ENCODE data around the gene LDAH.

LDAH gene

DNA sequence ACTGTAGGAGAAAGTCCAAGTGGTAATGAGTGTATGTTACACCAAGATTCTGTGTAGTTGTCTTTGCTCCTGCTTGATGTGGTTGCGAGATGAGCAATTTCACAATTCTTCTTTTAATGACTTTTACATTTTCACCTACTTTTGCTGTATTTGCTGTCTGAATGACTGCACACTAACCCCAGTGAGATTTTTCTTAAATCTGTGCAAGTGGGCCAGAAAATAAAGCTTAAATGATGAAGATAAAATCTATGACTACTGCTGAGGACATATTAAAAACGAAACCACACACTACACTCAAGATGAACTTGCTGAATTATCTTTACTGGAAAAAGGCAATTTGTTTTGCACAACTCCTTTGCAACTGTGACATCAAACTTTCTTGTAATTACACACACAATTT, 4.1 kb downstream of the LDAH start:
- no peak overlapping the region for H3K27ac ChIP-seq (ENCODE audit: insufficient read depth in 1 of 2, low read depth in 1 of 2, low read length in 2 of 2, poor library complexity in 1 of 2, severe bottlenecking in 2 of 2)
- peaks cover 0 to 6% (median 2%) of the 10 kb centered on the region in 4 experiments for H3K4me1 ChIP-seq (ENCODE audit: control extremely low read depth in 1 of 4, control insufficient read depth in 4 of 4, insufficient read depth in 4 of 4, low read length in 3 of 4)
- peaks cover 0 to 5% (median 0%) of the 10 kb centered on the region in 4 experiments for H3K36me3 ChIP-seq (ENCODE audit: control insufficient read depth in 4 of 4, insufficient read depth in 4 of 4, low read length in 3 of 4)
- no peak for DNase-seq
- no peak overlapping the region for H3K4me3 ChIP-seq (ENCODE audit: control insufficient read depth in 1 of 7, extremely low read depth in 1 of 7, insufficient read depth in 4 of 7, low read depth in 2 of 7, low read length in 6 of 7)
- CTCF ChIA-PET = no interaction called here
- POLR2A ChIA-PET = no interaction called here
- WGBS (ENCODE audit: insufficient coverage) = no CpG with 5 or more reads among the region's 2 CpGs
- no peaks in the 10 kb centered on the region for H3K27me3 ChIP-seq (replicated peaks in 2 of 5; ENCODE audit: control insufficient read depth in 4 of 5, insufficient read depth in 5 of 5, low read length in 4 of 5)
- peaks cover 0 to 6% (median 0%) of the 10 kb centered on the region in 5 experiments for H3K9me3 ChIP-seq (ENCODE audit: control extremely low read depth in 1 of 5, control insufficient read depth in 4 of 5, insufficient read depth in 2 of 5, low read depth in 1 of 5, low read length in 4 of 5)

DNA sequence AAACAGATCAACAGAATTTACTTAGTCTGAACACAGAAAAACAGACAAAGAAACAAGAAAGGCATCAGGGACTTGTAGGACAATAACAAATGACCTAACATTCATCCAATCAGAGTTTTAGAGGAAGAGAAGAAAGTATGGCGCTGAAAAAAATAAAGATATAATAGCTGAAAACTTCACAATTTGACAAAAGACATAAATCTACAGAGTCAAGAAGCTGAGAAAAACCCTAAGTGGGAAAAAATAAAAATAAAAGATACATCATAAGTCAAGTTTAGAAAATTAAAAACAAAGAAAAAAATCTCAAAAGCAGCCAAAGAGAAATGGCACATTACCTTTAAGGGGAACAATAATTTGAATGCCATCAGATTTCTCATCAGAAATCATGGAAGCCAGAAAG, 7.7 kb downstream of the LDAH start:
- peaks cover 0 to 6% (median 0%) of the 10 kb centered on the region in 5 experiments for H3K9me3 ChIP-seq (ENCODE audit: control extremely low read depth in 1 of 5, control insufficient read depth in 4 of 5, insufficient read depth in 2 of 5, low read depth in 1 of 5, low read length in 4 of 5)
- H3K36me3 ChIP-seq (ENCODE audit: control insufficient read depth in 4 of 4, insufficient read depth in 4 of 4, low read length in 3 of 4) = peaks cover 0 to 5% (median 1%) of the 10 kb centered on the region in 4 experiments
- ChIA-PET CTCF (no interaction called here), POLR2A (no interaction called here)
- no CpG with 5 or more reads among the region's 1 CpG for WGBS (ENCODE audit: insufficient coverage)
- no peaks in the 10 kb centered on the region for H3K4me1 ChIP-seq (ENCODE audit: control extremely low read depth in 1 of 4, control insufficient read depth in 4 of 4, insufficient read depth in 4 of 4, low read length in 3 of 4)
- no peak for DNase-seq
- H3K27me3 ChIP-seq (replicated peaks in 2 of 5; ENCODE audit: control insufficient read depth in 4 of 5, insufficient read depth in 5 of 5, low read length in 4 of 5) = no peaks in the 10 kb centered on the region
- no peak overlapping the region for H3K4me3 ChIP-seq (ENCODE audit: control insufficient read depth in 1 of 7, extremely low read depth in 1 of 7, insufficient read depth in 4 of 7, low read depth in 2 of 7, low read length in 6 of 7)
- no peak overlapping the region for H3K27ac ChIP-seq (ENCODE audit: insufficient read depth in 1 of 2, low read depth in 1 of 2, low read length in 2 of 2, poor library complexity in 1 of 2, severe bottlenecking in 2 of 2)

DNA sequence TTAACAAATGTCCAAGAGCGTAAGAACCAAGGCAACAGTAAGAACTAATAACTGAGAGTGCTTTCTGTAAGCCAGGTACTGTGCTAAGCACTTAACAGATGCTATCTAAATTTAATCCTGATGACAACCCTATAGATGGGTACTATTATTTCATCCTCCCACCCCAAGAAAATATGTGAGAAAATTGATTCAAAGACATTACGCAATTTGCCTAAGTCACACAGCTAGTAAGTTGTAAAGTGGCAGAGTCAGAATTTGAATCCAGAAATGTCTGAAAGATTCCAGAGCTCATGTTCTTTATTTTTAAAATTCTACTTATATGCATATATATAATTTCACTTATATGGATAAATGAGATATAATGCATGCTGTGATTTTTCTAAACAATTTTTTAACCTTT, 10.1 kb downstream of the LDAH start:
- H3K4me1 ChIP-seq (ENCODE audit: control extremely low read depth in 1 of 4, control insufficient read depth in 4 of 4, insufficient read depth in 4 of 4, low read length in 3 of 4) = no peaks in the 10 kb centered on the region
- H3K27me3 ChIP-seq (replicated peaks in 2 of 5; ENCODE audit: control insufficient read depth in 4 of 5, insufficient read depth in 5 of 5, low read length in 4 of 5) = no peaks in the 10 kb centered on the region
- WGBS (ENCODE audit: insufficient coverage) = no CpG with 5 or more reads among the region's 2 CpGs
- H3K27ac ChIP-seq (ENCODE audit: insufficient read depth in 1 of 2, low read depth in 1 of 2, low read length in 2 of 2, poor library complexity in 1 of 2, severe bottlenecking in 2 of 2) = no peak overlapping the region
- ChIA-PET POLR2A (no interaction called here), CTCF (no interaction called here)
- H3K36me3 ChIP-seq (ENCODE audit: control insufficient read depth in 4 of 4, insufficient read depth in 4 of 4, low read length in 3 of 4) = peaks cover 0 to 7% (median 2%) of the 10 kb centered on the region in 4 experiments
- H3K9me3 ChIP-seq (ENCODE audit: control extremely low read depth in 1 of 5, control insufficient read depth in 4 of 5, insufficient read depth in 2 of 5, low read depth in 1 of 5, low read length in 4 of 5) = peaks cover 0 to 6% (median 0%) of the 10 kb centered on the region in 5 experiments
- H3K4me3 ChIP-seq (ENCODE audit: control insufficient read depth in 1 of 7, extremely low read depth in 1 of 7, insufficient read depth in 4 of 7, low read depth in 2 of 7, low read length in 6 of 7) = no peak overlapping the region
- DNase-seq = no peak

DNA sequence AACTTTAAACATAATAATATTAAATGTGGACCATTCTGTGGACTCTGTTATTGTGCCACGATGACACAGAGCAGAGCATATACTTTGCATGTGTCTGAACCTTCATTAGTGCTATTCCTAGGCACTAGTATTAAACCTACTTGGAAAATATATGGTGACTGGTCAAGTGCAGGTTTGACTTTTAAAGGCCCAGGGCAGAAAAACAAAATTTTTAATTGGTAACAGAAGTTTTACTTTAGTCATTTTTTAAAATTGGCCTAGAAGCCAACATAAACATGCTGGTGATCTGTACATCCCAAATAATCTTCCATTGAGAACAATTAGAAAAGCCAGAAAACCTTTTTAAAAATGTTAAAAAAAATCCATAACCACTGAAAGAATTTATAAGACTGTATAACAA, 16.6 kb downstream of the LDAH start:
- WGBS (ENCODE audit: insufficient coverage) = no CpG with 5 or more reads among the region's 1 CpG
- DNase-seq = no peak
- POLR2A ChIA-PET = no interaction called here
- no peak overlapping the region for H3K4me3 ChIP-seq (ENCODE audit: control insufficient read depth in 1 of 7, extremely low read depth in 1 of 7, insufficient read depth in 4 of 7, low read depth in 2 of 7, low read length in 6 of 7)
- no peaks in the 10 kb centered on the region for H3K9me3 ChIP-seq (ENCODE audit: control extremely low read depth in 1 of 5, control insufficient read depth in 4 of 5, insufficient read depth in 2 of 5, low read depth in 1 of 5, low read length in 4 of 5)
- H3K27ac ChIP-seq (ENCODE audit: insufficient read depth in 1 of 2, low read depth in 1 of 2, low read length in 2 of 2, poor library complexity in 1 of 2, severe bottlenecking in 2 of 2) = no peak overlapping the region
- H3K27me3 ChIP-seq (replicated peaks in 2 of 5; ENCODE audit: control insufficient read depth in 4 of 5, insufficient read depth in 5 of 5, low read length in 4 of 5) = no peaks in the 10 kb centered on the region
- CTCF ChIA-PET = interaction anchor here (0.7 kb wide), 1 partner anchor 50 kb away, joined by 3 read pairs; no protein-coding TSS in a partner anchor
- peaks cover 0 to 6% (median under 1%) of the 10 kb centered on the region in 4 experiments for H3K4me1 ChIP-seq (ENCODE audit: control extremely low read depth in 1 of 4, control insufficient read depth in 4 of 4, insufficient read depth in 4 of 4, low read length in 3 of 4)
- peaks cover 0 to 5% (median 2%) of the 10 kb centered on the region in 4 experiments for H3K36me3 ChIP-seq (ENCODE audit: control insufficient read depth in 4 of 4, insufficient read depth in 4 of 4, low read length in 3 of 4)

DNA sequence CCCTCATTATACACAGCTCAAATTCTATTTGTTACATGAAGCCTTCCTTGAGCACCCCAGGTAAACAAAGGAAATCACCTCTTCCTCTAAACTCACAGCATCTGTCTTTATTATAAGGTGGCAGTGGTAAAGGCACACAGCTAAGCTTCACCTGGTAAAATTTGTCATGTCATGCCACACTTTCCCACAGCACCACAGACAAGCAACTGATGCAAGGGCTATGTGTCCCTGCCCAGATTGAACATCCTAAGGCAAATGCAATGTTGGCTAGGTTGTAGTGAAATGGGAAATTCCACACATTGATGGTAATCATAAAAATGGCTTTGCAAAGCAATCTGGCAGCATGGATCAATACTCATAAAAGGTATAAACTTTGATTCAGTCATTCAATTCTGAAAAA, 18.9 kb downstream of the LDAH start:
- CTCF ChIA-PET = no interaction called here

DNA sequence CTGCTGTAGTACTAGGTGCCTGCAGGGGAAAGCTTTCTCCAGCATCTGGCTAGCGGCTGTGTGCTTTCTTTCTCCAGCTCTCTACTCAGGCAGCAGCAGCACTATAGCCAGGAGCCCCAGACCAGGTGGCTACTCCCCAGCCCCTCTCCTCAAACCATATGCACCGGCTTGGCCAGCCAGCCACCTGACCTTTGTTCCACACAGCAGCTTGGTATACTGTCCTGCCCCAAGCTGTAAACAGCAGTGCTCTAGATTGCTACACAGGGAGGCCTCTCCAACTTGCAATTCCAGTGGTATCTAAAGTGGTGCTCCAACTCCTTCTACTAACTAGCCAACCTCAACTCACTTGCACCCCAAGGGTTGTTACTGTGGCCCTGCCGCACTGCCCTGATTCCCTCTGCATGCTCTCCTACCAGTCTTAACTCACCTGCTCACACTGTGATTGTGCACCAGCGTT, 19.6 kb downstream of the LDAH start:
- 100% methylated on average over 4 of the region's 4 CpGs for WGBS (ENCODE audit: insufficient coverage)
- DNase-seq = no peak
- H3K4me3 ChIP-seq (ENCODE audit: control insufficient read depth in 1 of 7, extremely low read depth in 1 of 7, insufficient read depth in 4 of 7, low read depth in 2 of 7, low read length in 6 of 7) = no peak overlapping the region
- no peaks in the 10 kb centered on the region for H3K27me3 ChIP-seq (replicated peaks in 2 of 5; ENCODE audit: control insufficient read depth in 4 of 5, insufficient read depth in 5 of 5, low read length in 4 of 5)
- CTCF ChIA-PET = interaction anchor here (0.6 to 0.9 kb wide), 2 partner anchors 74 to 316 kb away, joined by 3 read pairs; no protein-coding TSS in a partner anchor
- H3K27ac ChIP-seq (ENCODE audit: insufficient read depth in 1 of 2, low read depth in 1 of 2, low read length in 2 of 2, poor library complexity in 1 of 2, severe bottlenecking in 2 of 2) = no peak overlapping the region
- POLR2A ChIA-PET = no interaction called here
- H3K36me3 ChIP-seq (ENCODE audit: control insufficient read depth in 4 of 4, insufficient read depth in 4 of 4, low read length in 3 of 4) = peaks cover 0 to 3% (median 1%) of the 10 kb centered on the region in 4 experiments
- H3K9me3 ChIP-seq (ENCODE audit: control extremely low read depth in 1 of 5, control insufficient read depth in 4 of 5, insufficient read depth in 2 of 5, low read depth in 1 of 5, low read length in 4 of 5) = no peaks in the 10 kb centered on the region
- peaks cover 0 to 6% (median under 1%) of the 10 kb centered on the region in 4 experiments for H3K4me1 ChIP-seq (ENCODE audit: control extremely low read depth in 1 of 4, control insufficient read depth in 4 of 4, insufficient read depth in 4 of 4, low read length in 3 of 4)

More for the DNA sequence above, 18.9 kb downstream of the LDAH start:
- no peak for DNase-seq
- Histone ChIP-seq H3K4me3 (ENCODE audit: control insufficient read depth in 1 of 7, extremely low read depth in 1 of 7, insufficient read depth in 4 of 7, low read depth in 2 of 7, low read length in 6 of 7) (no peak overlapping the region), H3K9me3 (ENCODE audit: control extremely low read depth in 1 of 5, control insufficient read depth in 4 of 5, insufficient read depth in 2 of 5, low read depth in 1 of 5, low read length in 4 of 5) (no peaks in the 10 kb centered on the region), H3K36me3 (ENCODE audit: control insufficient read depth in 4 of 4, insufficient read depth in 4 of 4, low read length in 3 of 4) (peaks cover 0 to 3% (median 0%) of the 10 kb centered on the region in 4 experiments), H3K4me1 (ENCODE audit: control extremely low read depth in 1 of 4, control insufficient read depth in 4 of 4, insufficient read depth in 4 of 4, low read length in 3 of 4) (peaks cover 0 to 6% (median under 1%) of the 10 kb centered on the region in 4 experiments), H3K27me3 (replicated peaks in 2 of 5; ENCODE audit: control insufficient read depth in 4 of 5, insufficient read depth in 5 of 5, low read length in 4 of 5) (no peaks in the 10 kb centered on the region), H3K27ac (ENCODE audit: insufficient read depth in 1 of 2, low read depth in 1 of 2, low read length in 2 of 2, poor library complexity in 1 of 2, severe bottlenecking in 2 of 2) (no peak overlapping the region)
- POLR2A ChIA-PET = no interaction called here

DNA sequence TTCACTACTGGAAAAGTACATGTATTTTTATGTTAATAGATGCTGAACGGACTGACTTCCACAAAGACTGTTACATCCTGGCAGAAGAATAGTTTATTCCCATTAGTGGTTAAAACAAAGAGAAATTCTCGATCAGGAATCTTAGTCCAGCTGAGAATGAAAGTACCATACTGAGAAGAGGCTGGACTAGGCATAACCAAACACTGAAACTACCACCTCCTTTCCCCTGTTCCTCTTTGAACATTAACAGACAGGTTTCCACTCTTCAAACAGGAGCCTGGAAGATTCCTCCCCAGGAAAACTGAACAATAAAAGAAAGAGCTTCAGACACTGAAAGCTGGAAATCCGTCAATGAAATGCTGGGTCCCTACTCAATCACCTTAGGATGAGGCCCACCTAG, 25.8 kb downstream of the LDAH start:
- ChIA-PET CTCF (interaction anchor here (0.9 kb wide), 1 partner anchor 13 kb away, joined by 3 read pairs; no protein-coding TSS in a partner anchor), POLR2A (no interaction called here)
- H3K4me1 ChIP-seq (ENCODE audit: control extremely low read depth in 1 of 4, control insufficient read depth in 4 of 4, insufficient read depth in 4 of 4, low read length in 3 of 4) = no peaks in the 10 kb centered on the region
- peaks cover 6 to 35% (median 14%) of the 10 kb centered on the region in 4 experiments for H3K36me3 ChIP-seq (ENCODE audit: control insufficient read depth in 4 of 4, insufficient read depth in 4 of 4, low read length in 3 of 4)
- no peaks in the 10 kb centered on the region for H3K27me3 ChIP-seq (replicated peaks in 2 of 5; ENCODE audit: control insufficient read depth in 4 of 5, insufficient read depth in 5 of 5, low read length in 4 of 5)
- no peak overlapping the region for H3K27ac ChIP-seq (ENCODE audit: insufficient read depth in 1 of 2, low read depth in 1 of 2, low read length in 2 of 2, poor library complexity in 1 of 2, severe bottlenecking in 2 of 2)
- H3K4me3 ChIP-seq (ENCODE audit: control insufficient read depth in 1 of 7, extremely low read depth in 1 of 7, insufficient read depth in 4 of 7, low read depth in 2 of 7, low read length in 6 of 7) = no peak overlapping the region
- H3K9me3 ChIP-seq (ENCODE audit: control extremely low read depth in 1 of 5, control insufficient read depth in 4 of 5, insufficient read depth in 2 of 5, low read depth in 1 of 5, low read length in 4 of 5) = peaks cover 0 to 13% (median 8%) of the 10 kb centered on the region in 5 experiments
- 100% methylated on average over 1 of the region's 3 CpGs for whole genome bisulfite sequencing (ENCODE audit: insufficient coverage)
- DNase-seq = no peak
